IPS-NIHi11 (cell line): Measurements from ENCODE around the gene PKN1.
"Not testable (repeated sequence)": the region's sequence is repeated elsewhere in the genome, so short reads cannot be mapped to it uniquely, and the experiment has no call there.

Source experiments
- DNase-seq: peaks from one replicate; pipeline ENCODE4 v3.0.0; 2012; ENCODE audit warnings: mixed read lengths, low spot score

Gene PKN1

DNA sequence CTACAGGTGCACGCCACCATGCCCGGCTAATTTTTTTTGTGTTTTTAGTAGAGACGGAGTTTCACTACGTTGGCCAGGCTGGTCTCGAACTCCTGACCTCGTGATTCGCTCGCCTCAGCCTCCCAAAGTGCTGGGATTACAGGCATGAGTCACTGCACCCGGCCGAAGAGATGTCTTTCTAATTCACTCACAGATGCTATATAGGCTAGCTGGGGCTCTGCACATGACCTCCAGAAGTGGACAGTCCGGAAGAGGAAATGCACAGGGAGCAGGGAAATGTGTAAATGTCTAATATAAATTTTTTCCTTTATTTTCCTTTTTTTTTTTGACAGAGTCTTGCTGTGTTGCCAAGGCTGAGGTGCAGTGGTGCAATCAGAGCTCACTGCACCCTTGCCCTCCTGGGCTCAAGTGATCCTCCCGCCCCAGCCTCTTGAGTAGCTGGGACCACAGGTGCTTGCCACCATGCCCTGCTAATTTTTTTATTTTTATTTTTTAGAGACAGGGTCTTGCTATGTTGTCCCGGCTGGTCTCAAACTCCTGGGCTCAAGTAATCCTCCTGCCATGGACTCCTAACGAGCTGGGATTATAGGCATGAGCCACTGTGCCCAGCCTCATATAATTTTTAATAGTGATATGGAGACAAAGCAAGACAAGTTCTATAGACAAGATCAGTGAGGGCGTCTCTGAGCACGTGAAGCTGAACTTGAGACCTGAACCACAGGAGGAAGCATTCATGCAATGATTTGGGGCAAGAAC is 54.4 kb downstream of the PKN1 start:
- DNase-seq = no peak

DNA sequence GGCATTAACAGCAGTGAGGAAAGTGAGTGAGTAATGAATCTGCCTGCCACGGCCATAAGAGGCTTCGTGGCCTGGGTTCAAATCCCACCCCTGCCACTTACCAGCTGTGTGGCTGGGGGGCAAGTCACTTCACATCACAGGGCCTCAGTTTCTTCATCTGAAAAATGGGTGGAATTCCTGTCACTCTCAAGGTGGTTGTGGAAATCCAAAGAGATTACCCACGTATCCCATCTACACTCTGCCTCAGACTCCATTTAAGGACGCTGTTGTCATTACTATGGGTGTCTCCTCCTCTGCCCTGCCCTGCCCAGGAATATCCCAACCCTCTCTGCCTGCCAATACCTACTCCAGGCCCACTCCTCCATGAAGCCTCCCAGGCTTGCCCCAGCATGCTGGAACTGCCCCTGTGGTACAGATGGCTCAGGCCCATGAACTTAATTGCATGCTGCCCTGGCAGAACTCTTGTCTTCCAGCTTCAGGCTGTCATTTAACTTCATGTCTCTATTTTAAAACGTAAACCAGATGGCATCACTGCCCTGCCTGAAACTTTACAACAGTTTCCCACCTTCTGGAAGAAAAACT is 59.7 kb downstream of the PKN1 start:
- no peak for DNase-seq

DNA sequence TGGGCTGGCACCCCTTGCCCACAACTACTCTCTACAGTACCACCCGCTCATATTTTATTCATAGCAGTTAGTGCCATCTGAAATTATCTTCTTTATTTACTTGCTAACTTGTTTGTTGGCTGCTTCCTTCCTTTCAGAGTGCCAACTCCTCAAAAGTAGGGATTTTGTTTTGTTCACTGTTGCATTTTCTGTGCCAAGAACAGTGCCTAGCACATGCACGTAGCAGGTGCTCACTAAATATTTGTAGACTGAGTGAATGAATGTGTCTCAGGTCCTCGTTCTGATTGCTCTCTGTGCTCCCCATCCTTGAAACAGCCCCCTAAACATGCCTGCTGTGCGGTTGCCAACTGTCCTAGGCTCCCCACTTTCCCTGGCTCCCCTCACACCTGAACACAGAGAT is 61.3 kb downstream of the PKN1 start:
- DNase-seq = no peak

DNA sequence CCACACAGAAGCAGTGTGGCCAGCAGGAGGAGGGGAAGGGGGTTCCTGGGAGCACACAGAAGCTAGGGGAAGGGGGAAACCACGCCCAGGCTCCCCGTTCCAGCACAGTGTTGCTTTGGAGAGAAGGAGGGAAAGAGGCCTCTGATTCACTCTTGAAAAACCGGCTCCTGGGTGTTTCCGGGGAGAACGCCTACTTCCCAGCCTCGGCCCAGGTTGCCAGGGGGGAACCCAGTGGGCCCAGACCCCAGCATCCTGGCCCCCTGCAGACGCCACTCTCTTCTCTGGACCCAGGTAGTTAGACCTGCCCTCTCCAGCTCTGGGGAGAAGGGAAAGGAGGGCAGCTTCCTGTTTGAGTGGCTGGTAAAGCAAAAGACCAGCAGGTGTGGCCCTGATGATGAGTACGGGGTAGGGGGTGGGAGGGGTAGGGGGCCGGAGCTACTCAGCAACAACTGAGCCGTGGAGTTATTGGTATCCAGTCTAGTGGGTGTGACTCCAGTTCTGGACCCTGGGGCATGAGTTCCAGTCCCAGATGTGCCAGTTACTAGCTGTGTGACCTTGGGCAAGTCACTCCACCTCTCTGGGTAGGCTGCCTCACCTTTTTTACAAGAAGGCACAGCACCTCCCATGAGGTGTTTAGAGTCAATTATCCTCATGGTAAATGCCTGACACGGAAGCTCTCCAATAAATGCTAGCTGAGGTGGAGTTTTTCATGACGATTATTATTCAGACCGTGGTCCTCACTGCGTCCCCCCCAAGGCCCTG is 62.0 kb downstream of the PKN1 start:
- DNase-seq = peak; percentile 27

DNA sequence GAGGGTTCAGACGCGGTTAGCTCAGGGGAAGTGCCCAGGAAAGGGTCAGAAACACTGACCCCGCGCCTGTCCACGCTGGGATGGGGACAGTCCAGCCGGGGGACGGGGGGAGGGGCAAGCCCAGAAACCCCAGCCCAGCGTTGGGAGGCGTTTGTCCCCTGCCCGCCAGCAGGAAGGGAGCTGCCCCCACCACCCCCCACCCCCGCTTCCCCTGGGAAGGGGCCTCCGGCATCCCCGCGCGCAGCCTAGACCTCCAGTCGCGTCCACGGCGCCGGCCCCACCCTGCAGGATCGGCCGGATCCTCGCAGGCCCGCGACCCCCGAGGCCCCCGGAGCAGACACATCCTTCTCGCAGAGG is 62.5 kb downstream of the PKN1 start:
- DNase-seq = no peak

DNA sequence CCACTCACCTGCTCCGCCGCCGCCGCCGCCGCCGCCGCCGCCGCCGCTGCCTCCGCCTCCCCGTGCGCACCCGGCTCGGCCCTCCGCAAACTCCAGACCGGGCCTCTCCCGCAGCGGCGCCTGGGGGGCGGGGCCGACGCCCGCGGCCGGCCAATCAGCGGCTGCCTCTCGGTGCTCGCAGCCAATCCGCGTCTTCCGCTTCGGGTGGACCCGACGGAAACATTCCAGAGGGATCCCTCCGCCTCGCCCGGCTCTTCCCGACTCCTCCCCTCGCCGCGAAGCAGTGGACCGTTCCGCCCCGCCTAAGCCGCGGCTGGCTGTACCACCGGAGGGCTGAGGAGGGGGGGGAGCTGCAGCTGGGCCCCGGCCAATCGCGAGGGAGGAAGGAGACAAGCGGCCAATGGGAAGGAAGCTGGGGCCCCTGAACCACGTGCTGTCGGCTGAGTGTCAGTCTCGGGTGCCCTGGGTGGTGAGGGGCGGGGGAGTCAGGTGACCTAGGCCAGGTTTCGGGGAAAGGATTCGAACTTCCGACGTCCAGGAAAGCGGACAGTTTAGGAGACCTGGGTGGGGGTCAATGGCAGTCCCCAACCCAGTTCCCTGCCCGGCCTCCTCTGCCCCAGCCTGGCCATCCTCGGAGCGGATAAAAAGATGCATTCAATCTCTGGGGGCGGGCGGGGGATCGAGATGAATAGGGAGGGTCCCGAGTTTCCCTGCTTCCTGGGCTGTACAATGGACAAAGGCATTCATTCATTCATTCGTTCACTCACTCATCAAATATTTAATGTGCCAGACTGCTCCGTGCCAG is 63.1 kb downstream of the PKN1 start, which contains the start of gene GIPC1:
GIPC1 (minus strand) TSS at position 99 of the 805 bp plus-strand sequence. CDS start 13,151 bp downstream, outside the sequence.
- peak; percentile 100 for DNase-seq

DNA sequence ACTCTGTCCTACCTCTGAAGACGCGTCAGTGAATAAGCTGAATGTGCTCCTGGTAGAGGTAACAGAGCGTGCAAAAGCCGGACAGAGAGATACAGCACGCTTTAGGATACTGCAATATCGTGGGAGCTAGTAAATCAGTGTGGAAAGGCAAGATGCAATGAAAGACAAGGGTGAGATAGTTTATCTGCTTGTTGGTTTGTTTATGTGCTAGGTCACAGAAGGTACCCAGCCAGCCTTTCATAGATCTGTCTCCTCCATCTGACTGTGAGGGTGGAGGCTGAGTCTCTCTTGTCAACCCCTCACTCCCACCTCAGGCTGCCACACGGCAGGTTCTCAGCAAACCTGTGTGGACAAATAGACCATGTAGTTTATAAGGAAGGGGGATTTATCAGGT is 63.7 kb downstream of the PKN1 start:
- no peak for DNase-seq

DNA sequence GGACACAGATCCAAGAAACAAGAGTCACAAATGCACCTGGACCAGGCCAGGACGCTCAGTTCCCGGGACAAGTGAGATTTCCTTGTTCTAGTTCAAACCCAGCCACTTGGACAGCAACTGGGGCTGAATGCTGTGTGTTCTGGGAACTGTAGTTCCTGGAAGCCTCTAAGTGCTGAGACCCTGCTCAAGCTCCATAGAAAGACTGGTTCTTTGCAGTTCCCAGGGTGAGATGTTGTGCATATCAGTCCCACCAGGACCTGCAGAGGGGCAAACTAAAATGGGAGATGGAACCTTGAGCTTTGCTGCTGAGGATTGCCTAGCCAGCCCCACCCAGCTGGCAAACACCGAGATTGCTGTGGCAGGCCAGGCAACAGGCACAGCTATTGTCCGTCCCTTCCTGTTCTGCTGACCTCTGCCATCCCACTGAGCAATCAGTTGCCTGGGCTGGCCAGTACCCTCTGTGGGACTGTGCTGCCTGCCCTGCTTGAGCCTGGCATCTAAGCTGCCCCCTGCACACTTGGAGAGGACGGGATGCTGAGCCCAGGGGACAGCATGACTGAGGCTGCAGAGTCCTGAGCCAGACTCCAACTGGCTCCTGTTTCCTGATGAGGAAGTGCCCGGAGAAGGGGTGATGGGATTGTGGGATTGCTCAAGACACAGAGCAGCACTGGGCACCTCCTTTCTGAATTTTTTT is 64.3 kb downstream of the PKN1 start:
- DNase-seq = peak; percentile 29

DNA sequence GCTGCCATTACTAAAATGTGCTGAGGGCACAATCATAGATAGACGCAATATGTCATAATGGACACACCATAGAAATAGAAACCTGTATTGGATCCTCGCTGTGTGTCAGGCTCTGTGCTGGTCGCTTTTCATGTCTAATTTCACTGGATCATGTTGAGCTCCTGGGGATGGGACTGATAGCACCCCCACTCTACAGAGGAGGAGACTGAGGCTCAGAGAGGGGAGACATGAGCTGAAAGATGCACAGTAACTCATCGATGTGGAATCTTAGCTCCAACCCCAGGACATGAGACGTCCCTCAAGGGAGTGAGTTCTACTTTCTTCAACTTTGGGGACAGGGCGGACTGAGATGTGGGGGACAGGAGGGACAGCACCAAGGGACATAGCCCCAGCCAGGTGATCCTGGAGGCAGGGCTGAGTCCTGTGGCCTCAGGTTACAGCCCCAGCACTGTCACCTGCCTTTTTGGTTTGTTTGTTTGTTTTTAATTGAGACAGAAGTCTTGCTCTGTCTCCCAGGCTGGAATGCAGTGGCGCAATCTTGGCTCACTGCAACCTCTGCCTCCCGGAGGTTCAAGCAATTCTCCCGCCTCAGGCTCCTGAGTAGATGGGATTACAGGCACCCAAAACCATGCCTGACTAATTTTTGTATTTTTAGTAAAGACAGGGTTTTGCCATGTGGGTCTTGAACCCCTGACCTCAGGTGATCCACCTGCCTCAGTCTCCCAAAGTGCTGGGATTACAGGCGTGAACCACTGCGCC is 69.4 kb downstream of the PKN1 start:
- no peak for DNase-seq

DNA sequence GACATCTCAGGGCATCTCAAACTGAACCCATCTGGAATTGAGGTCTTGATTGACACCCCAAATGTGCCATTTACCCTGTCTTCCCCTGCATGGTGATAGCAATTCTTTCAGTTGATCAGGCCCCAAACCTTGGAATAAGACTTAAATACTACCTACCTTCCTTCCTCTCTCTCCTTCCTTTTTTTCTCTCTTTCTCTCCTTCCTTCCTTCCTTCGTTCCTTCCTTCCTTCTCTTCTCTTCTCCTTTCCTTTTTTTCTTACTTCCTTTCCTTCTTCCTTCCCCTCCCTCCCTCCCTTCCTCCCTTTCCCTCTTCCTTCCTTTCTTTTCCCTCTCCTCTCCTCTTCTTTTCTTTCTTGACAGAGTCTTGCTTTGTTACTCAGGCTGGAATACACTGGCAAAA is 70.2 kb downstream of the PKN1 start:
- DNase-seq = no peak

DNA sequence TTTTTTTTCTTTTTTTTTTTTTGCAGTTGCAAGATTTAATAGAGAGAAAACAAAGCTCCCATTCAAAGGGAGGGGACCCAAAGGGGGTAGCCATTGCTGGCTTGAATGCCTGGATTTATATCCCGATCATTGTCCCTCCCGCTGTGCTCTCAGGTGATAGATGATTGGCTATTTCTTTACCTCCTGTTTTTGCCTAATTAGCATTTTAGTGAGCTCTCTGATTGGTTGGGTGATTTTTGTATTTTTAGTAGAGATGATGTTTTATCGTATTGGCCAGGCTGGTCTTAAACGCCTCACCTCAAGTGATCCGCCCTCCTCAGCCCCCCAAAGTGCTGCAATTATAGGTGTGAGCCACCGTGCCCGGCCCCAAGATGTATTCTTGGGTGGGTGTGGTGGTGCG is 71.5 kb downstream of the PKN1 start:
- not testable (repeated sequence) for DNase-seq

DNA sequence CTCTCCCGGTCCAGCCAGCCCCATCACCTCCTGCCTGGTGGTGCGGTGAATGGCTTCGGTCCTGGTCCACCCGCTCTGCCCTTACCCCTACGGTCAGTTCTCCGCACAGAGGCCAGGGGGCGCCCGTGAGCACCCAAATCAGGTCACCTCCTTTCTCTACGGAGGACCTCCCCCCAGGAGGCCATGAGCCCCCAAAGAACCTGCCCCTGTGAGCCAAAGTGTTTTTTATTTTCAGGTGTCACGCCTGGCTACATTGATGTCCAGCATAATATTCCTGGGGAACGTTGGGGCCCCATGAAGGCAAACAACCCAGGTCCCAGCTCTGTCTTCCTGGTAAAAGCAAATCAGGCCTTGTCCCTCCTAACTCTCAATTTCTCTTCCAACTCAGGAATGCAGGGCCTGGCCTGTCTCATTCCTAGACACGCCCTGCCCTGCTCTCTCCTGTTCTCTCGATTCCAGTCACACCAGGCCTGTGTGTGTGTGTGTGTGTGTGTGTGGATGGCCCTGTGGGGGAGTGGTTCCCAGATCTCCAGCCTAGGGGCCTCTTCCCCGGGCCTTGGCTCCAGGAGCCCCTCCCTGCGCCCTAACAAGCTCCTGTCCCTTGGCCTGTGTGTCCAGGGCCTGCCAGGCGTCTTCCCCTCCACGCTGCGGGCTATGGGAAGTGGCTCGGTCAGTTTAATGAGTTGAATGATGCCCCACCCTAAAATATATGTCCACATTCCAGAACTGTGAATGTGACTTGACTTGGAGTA is 72.6 kb downstream of the PKN1 start:
- peak; percentile 92 for DNase-seq

DNA sequence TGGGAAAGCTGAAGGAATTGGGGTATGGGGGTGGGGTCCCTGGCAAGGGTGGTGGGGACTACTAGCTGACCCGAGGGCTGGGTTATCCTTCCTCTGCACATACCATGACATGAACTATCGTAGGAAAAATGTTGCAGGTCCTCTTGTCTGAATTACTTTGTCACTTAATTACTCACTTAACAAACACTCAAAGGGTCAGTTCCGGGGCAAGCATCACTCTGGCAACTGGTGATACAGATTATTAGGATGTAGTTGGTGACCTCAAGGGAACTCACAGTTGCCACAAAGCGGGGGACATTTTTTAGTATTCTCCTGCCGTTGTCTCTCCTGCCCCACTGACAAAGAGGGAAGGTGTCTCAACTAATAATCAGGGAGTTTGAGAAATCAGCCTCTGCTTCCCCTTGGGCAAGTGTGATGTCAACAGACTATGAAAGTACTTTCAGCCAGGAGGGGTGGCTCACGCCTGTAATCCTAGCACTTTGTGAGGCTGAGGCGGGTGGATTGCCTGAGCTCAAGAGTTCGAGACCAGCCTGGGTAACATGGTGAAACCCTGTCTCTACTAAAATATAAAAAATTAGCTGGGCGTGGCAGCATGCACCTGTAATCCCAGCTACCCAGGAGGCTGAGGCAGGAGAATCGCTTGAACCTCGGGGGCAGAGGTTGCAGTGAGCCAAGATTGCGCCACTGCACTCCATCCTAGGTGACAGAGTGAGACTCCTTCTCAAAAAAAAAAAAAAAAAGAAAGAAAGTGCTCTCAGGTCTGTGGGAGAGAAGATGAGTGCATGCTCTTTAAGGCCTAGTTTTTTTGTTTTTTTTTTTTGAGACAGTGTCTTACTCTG is 74.8 kb downstream of the PKN1 start:
- no peak for DNase-seq

DNA sequence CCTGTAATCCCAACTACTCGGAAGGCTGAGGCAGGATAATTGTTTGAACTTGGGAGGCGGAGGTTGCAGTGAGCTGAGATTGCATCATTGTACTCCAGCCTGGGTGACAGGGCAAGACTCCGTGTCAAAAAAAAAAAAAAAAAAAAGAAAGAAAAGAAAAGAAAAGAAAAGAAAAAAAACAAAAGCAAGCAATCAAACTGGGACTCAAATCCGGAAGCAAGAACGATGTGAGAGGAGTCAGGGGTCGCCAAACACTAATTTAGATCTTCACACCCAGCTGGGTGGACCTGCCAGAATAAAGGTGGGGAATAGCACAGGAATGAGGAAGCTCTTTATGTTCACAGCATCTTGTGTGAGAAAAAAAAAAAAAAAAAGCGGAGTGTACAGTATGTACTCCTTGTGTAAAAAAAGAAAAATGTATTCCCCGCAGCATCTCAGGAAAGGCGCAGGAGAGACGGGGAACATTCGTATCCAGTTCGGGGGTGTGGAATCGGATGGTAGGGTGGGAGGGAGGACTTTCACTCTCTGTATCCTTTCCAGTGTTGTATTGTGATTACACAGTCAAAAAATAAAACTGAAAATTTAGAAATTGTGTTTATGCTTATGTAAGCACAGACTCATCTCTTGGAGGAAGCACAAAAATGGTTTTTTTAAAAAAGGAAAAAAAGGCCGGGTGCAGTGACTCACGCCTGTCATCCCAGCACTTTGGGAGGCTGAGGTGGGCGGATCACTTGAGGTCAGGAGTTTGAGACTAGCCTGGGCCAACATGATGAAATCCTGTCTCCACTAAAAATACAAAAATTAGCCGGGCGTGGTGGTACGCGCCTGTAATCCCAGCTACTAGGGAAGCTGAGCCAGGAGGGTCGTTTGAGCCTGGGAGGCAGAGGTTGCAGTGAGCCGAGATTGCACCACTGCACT is 77.5 kb downstream of the PKN1 start:
- DNase-seq = no peak

DNA sequence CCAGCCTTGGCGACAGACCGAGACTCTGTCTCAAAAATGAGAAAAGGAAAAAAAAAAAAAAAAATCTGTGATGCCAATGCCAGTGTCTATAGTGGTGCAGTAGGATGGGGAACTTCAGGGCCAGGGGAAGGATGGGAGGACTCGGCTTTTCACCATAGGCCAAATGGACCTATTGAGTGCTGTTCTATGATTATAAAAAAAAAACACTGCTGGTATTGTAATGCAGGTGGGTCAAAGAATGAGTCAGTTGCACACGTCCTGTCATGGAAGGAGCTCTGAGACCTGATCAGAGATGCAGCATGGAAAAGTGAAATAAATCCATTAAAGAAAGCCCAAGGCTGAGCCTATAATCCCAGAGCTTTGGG is 78.1 kb downstream of the PKN1 start:
- DNase-seq = no peak

DNA sequence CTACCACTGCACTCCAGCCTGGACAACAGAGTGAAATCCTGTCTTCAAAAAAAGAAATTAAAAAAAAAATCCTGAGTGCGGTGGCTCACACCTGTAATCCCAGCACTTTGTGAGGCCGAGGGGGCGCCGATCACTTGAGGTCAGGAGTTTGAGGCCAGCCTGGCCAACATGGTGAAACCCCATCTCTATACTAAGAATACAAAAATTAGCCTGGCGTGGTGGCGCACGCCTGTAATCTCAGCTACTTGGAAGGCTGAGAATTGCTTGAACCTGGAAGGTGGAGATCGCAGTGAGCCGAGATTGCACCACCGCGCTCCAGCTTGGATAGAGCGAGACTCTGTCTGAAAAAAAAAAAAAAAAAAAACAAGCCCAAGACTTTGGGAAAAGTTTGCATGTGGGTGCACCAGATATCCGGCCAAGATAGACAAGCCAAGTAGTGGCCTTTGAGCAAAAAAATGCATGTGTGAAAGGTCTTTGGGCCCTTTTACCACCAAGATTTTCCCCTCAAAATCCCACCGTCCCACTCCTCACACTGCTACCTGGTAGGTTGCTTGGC is 79.4 kb downstream of the PKN1 start:
- no peak for DNase-seq

DNA sequence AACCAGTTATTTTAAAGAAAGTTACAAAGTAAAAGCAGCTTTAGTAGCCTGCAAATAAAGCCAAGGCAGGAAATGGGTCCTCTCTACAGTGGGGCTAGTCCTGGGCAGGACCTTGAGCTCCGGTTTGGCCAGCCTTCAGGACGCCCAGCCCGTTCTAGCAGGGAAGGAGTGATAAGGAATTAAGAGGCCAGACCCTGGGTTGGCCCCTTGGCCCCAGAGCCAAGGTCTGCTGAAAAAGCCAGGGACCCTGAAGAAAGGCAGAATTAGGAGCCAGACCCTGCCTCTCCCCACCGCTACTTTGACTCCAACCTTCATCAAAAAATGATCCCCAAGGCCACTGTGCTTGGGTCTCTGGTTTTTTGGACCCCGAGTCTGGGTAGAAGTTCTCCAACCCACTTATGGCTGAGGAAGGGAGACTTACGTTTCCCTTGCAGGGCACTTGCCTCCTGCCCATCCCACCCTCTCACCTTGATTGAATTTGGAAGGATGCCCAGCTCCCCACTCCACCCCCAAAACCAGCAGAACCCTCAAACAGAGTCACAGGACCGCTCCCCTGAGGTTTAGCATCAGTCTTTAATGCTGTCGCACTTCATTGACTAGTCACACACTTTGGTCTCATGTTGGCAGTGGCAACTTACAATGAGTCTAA is 81.2 kb downstream of the PKN1 start:
- no peak for DNase-seq
